ENCODE measurements around the gene MORN1.
A peak's percentile ranks its signal among the peaks of the same experiment; 100 is the strongest.

Gene MORN1

DNA sequence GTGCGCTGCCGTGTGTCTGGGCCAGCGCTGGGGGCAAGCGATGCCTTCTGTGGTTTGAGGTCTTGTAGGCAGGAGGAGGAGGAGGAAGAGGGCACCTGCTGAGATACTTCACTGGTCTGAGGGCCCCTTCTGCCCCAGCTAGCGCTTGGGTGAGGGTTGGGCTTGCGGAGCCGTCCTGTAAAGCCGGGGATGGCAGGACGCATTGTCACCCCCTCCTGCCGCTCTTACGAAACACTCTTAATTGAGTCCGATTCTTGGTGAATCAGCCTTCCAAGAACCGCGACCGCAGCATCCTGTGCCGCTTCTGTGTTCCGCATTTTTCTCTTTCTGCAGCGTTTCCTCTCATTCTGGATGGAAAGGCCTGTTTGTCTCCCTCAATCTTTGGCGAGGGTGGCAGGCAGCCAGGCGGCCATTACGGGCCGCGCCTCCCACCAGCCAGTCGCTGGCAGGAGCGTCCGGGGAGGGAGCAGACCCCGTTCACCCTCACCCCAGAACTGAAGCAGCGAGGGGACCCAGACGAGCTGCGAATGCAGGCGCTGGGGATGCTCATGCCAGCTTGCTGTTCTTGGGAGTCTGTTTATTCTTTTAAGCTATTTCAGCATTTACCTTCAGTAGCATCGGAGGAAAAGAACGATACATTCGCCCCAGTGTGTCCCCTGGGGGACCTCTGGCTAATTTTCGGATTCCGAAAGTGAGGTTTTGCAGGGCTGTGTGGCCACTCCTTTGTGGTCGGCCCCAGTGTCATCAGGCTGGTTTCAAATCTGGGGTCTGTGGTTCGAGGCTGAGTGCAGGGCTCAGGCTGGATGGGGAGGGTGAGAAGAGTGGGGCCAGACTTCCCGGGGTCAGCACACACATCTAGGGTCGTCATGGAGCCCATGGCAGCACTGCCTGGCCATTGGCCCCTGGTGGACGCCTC lies 100.5 kb downstream of the MORN1 start:
- DNase-seq (ENCODE audit: extremely low read depth, insufficient read length) = peak; percentile 73
- Histone ChIP-seq H3K4me3 (replicated peaks; ENCODE audit: low read depth, low read length) (peak overlapping the region; percentile 33), H3K27me3 (replicated peaks; ENCODE audit: control insufficient read depth, insufficient read depth, low read length) (no peaks in the 10 kb centered on the region), H3K36me3 (ENCODE audit: control insufficient read depth, insufficient read depth, low read length) (no peaks in the 10 kb centered on the region)
- TF ChIP-seq CTCF (IDR thresholded peaks at IDR 0.05; ENCODE audit: insufficient read depth, low read length, poor library complexity, severe bottlenecking) = no peak

- DNase-seq (ENCODE audit: extremely low read depth, insufficient read length) = no peak
- Histone ChIP-seq H3K27me3 (replicated peaks; ENCODE audit: control insufficient read depth, insufficient read depth, low read length) (no peaks in the 10 kb centered on the region), H3K4me3 (replicated peaks; ENCODE audit: low read depth, low read length) (peak overlapping the region; percentile 33), H3K36me3 (ENCODE audit: control insufficient read depth, insufficient read depth, low read length) (no peaks in the 10 kb centered on the region)
- TF ChIP-seq CTCF (IDR thresholded peaks at IDR 0.05; ENCODE audit: insufficient read depth, low read length, poor library complexity, severe bottlenecking) = no peak
Measured at GRCh38 chr1:2290171-2290578, 101.2 kb downstream of the MORN1 start.

DNA sequence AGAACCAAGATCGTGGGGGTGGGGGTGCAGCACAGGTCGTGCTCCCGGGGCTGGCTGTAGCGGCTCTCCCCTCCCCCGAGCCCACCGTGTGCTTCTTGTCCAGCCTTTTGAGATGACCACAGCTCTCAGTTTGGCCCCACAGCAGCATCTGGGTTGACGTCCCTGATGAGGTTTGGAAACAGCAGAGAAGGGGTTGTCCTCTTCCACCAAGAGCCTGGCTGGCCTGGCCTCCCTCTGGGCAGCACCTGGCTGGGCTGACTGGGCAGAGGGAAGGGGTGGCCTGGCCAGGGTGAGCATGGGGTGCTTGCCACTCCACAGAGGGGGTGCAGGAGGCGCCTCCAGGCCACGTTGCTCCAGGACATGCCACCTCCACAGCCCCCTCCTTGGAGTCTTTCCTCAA lies 101.7 kb downstream of the MORN1 start:
- no peak for DNase-seq (ENCODE audit: extremely low read depth, insufficient read length)
- Histone ChIP-seq H3K27me3 (replicated peaks; ENCODE audit: control insufficient read depth, insufficient read depth, low read length) (no peaks in the 10 kb centered on the region), H3K36me3 (ENCODE audit: control insufficient read depth, insufficient read depth, low read length) (no peaks in the 10 kb centered on the region), H3K4me3 (replicated peaks; ENCODE audit: low read depth, low read length) (no peak overlapping the region)
- TF ChIP-seq CTCF (IDR thresholded peaks at IDR 0.05; ENCODE audit: insufficient read depth, low read length, poor library complexity, severe bottlenecking) = no peak

DNA sequence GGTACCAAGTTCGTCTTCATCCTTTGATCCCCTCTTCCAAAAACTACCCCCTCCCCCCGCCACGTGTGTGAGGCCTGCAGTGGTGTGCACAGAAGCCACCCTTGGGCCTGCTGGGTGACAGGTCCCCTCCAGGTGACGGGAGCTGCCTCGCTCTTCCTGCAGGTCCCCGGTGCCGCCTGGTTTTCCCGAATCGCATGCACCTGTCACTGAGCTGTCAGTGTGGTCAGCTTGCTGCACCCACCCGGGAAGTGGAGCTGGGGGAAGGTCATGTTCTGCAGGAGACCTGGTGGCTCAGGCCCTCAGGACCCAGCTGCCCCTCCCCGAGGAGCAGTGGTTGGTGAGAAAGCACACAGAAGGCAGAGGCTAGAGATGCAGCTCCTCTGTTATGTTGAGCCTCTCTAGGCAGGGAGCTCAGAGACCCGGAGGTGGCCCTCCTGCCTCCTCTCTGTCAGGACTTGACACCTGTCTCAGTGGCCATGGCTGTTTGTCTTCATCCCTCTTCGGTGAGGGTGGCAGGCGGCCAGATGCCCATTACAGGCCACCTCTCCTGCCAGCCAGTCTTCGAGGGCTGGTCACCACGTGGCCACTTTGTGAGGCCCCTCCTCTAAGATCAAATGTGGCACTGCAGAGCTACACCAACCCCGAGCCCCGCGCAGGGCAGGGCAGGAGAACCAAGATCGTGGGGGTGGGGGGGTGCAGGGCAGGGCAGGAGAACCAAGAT lies 102.4 kb downstream of the MORN1 start:
- no peak for TF ChIP-seq CTCF (IDR thresholded peaks at IDR 0.05; ENCODE audit: insufficient read depth, low read length, poor library complexity, severe bottlenecking)
- H3K27me3 ChIP-seq (replicated peaks; ENCODE audit: control insufficient read depth, insufficient read depth, low read length) = no peaks in the 10 kb centered on the region
- H3K4me3 ChIP-seq (replicated peaks; ENCODE audit: low read depth, low read length) = no peak overlapping the region
- no peaks in the 10 kb centered on the region for H3K36me3 ChIP-seq (ENCODE audit: control insufficient read depth, insufficient read depth, low read length)
- no peak for DNase-seq (ENCODE audit: extremely low read depth, insufficient read length)

- no peaks in the 10 kb centered on the region for H3K36me3 ChIP-seq (ENCODE audit: control insufficient read depth, insufficient read depth, low read length)
- no peaks in the 10 kb centered on the region for H3K27me3 ChIP-seq (replicated peaks; ENCODE audit: control insufficient read depth, insufficient read depth, low read length)
- no peak for TF ChIP-seq CTCF (IDR thresholded peaks at IDR 0.05; ENCODE audit: insufficient read depth, low read length, poor library complexity, severe bottlenecking)
- no peak overlapping the region for H3K4me3 ChIP-seq (replicated peaks; ENCODE audit: low read depth, low read length)
- DNase-seq (ENCODE audit: extremely low read depth, insufficient read length) = no peak
Measured at GRCh38 chr1:2288311-2288710, 103.0 kb downstream of the MORN1 start.

All from GM06990 (cell line).